ENCODE data around the gene DIS3L2. TPM values are rescaled to one million over a fixed set of nuclear protein-coding genes. Genes with fewer than 3 reads are reported as not detected.
A peak's percentile ranks its signal among the peaks of the same experiment; 100 is the strongest.
"Not testable (repeated sequence)": the region's sequence is repeated elsewhere in the genome, so short reads cannot be mapped to it uniquely, and the experiment has no call there.

The DIS3L2 gene
- polyA plus RNA-seq, 3 donors = 31.3 to 35.4 (median 33.2) TPM

DNA sequence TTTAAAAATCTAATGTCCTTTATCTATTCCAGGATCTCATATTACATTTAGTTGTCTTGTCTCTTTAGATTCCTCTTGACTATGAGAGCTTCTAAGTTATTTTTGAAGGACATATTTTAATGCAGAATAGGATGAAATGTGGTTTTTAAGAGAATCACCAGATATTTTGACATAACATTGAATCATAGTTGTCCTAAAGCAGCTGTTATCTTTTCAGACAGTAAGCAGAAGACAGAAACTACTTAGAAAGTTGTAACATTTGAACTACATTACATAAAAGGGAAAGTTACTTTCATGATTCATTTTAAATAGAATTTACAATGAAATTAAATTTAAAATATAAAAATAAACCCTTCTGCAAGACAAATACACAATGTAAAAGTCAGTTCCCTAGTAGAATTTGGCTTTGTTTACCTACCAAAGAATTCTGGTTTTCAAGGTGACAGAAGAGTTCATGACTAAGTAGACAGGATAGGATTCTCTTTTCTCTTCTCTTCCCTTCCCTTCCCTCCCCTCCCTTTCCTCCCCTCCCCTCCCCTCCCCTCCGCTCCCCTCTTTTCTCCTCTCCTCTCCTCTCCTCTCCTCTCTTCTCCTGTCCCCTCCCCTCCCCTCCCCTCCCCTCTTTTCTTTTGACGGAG, 186.0 kb downstream of the DIS3L2 start:
- DNase-seq (ENCODE audit: low read depth in 3 of 3, low spot score in 2 of 3) = no peak

GRCh38 chr2:232162187-232162586, 200.7 kb downstream of the DIS3L2 start:
- DNase-seq (ENCODE audit: low read depth in 3 of 3, low spot score in 2 of 3) = no peak

GRCh38 chr2:232170396-232170795, 208.9 kb downstream of the DIS3L2 start:
- DNase-seq (ENCODE audit: low read depth in 3 of 3, low spot score in 2 of 3) = no peak

- DNase-seq (ENCODE audit: low read depth in 3 of 3, low spot score in 2 of 3) = no peak
Measured at GRCh38 chr2:232174662-232175061, 213.1 kb downstream of the DIS3L2 start.

GRCh38 chr2:232176587-232176986, 215.1 kb downstream of the DIS3L2 start:
- DNase-seq (ENCODE audit: low read depth in 3 of 3, low spot score in 2 of 3) = not testable (repeated sequence)

GRCh38 chr2:232183279-232183678, 221.8 kb downstream of the DIS3L2 start:
- no peak for DNase-seq (ENCODE audit: low read depth in 3 of 3, low spot score in 2 of 3)

DNA sequence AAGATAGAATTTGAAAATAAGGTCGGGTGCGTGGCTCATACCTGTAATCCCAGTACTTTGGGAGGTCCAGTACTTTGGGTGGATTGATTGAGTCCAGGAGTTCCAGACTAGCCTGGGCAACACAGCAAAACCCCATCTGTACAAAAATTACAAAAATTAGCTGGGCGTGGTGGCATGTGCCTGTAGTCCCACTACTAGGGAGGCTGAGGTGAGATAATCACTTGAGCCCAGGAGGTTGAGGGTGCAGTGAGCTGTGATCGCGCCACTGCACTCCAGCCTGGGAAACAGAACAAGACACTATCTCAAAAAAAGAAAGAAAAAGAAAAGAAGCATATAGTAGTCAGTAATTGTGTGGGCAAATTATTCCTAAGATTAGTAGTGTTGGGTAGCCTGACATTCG, 222.8 kb downstream of the DIS3L2 start:
- no peak for DNase-seq (ENCODE audit: low read depth in 3 of 3, low spot score in 2 of 3)

DNA sequence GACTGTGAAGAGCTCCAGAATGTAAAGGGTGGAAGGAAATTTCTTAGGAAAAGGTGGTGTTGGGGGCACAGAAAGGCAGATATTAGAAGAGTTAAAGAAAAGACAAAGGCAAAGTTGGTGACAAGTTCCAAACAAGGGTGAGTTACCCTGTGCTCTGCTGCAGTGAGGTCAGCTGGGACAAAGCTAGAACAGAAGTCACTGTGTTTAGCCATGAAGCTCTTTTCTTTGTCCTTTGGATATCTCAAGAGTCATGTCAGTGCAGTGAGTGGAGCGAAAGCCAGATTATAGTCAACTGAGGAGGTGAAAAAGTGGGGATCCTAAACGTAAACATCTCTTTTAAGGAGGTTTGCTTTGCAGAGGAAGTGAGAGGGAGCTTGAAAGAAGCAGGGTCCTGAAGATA, 229.3 kb downstream of the DIS3L2 start:
- DNase-seq (ENCODE audit: low read depth in 3 of 3, low spot score in 2 of 3) = no peak

DNA sequence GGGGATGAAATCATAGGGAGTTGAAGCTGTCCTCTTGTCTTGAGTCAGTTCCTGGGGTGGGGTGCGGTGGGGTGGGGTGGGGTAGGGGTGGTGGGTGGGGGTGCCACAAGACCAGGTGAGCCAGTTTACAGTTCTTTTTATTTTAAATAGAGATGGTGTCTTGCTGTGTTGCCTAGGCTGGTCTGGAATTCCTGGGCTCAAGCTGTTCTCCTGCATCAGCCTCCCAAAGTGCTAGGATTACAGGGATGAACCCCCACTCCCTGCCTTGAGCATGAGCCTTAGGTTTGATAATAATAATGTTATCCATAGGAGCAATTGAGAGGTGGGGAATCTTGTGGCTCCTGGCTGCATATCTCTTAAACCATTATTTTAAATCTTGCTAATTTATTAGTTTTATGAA, 234.0 kb downstream of the DIS3L2 start:
- no peak for DNase-seq (ENCODE audit: low read depth in 3 of 3, low spot score in 2 of 3)

DNA sequence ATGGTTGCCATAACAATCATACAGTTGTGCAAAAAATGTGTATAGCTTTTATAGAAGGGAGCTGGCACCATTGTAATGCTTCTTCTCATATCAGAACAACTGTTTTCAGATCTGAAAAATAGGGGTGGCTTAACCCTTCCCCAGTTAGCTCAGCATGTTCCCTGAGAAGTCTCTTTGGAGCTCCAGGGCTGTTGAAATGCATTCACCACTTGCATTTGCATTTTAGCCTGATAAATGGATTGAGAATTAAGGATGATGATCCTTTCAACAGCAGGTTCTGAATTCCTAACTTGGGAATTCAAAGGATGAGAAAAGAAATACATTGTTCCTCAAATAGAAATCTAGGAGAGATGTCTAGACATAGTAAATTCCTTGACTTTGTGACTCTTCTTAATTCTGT, 235.3 kb downstream of the DIS3L2 start:
- DNase-seq (ENCODE audit: low read depth in 3 of 3, low spot score in 2 of 3) = no peak

GRCh38 chr2:232200195-232200594, 238.7 kb downstream of the DIS3L2 start:
- DNase-seq (ENCODE audit: low read depth in 3 of 3, low spot score in 2 of 3) = no peak

DNA sequence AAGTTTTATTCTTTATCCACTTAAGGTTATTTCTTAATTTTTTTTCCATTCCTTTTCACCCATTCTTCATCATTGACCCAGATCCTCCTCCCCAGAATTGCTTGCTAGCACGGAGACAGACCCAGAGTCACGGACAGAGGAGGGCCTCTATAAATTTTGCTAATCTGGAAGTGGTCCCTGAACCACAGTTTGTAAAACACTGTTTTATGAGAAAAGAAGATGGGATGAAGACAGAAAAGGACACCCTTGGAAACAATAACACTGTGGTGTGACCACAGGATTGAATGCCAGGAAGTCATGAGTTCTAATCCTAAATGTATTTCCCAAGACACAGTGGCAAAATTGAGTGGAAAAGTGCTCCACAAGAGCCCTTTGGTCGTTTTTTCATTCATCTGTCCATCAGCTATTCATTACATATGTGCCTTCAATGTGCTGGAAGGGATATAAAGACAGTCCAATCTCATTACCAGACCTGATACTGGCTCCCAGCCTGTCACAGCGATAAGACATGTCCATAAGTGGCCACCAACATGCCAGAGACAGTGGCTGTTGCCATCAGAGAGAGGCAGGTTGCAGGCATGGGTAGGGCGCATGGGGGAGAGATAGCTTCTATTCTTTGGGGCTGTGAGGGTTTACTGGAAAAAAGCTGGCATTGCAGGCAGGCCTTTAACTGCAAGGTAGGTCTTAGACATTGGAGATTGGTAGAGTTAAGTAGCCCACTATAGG, 241.8 kb downstream of the DIS3L2 start:
- no peak for DNase-seq (ENCODE audit: low read depth in 3 of 3, low spot score in 2 of 3)

DNA sequence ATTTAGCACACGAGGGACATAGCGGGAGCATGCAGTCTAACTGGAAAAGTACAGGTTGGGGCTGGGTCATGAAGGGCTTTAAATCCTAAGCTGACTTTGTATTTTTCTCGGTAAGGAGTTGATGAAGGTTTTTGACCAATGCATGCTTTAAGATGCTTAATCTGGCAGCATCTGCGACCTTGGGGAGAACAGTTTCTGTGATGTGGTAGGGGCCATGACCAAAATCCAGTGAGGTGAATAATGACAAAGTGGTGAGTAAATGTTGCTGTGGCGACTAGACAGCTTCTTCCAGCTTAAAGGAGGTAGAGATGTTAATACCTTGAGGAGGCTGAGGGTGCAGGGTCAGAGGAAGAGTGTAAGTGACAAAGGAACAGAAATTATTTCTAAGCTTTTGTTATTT, 242.4 kb downstream of the DIS3L2 start:
- no peak for DNase-seq (ENCODE audit: low read depth in 3 of 3, low spot score in 2 of 3)

DNA sequence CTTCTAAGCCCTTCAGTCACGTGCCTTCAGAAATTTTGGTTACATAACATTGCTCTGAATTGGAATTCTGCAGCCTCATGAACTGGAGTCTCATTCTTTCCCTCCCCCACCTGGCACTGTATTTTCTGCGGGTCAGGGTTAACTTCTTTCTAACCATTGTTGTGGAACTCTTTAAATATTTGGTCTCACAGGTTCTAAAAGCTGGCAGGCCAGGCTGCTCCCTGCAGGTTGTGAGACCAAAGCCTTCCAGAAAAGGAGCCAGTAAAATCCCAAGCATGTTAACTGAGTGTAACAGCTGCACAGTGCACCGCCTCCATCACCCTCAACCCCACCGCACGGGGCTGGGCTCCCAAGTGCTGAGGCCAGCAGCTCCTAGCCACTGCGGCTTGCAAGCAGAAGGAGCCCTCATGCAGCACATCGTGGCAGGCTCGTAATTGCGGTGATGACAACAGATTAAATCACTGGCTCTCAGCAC, 243.0 kb downstream of the DIS3L2 start:
- peak; percentile 3 to 24 (median 19) for DNase-seq (ENCODE audit: low read depth in 3 of 3, low spot score in 2 of 3)

GRCh38 chr2:232207174-232207573, 245.7 kb downstream of the DIS3L2 start:
- DNase-seq (ENCODE audit: low read depth in 3 of 3, low spot score in 2 of 3) = no peak

DNA sequence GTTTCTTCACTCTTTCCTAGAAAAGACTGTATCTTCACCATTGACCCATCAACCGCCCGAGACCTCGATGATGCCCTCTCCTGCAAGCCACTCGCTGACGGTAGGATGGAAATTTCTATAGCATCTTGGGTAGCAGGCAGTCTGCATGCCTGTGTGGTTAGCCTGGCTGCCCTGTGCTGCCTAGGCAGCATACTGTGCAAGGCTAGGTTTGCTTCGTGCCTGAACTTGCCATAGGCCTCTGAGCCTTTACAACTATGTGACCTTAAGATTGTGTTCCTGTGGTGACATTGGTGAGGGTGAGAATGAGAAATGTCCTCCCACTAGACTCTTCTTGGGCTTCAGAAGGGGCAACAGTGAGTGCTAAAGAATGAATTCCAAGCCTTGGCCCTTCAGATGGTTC, 248.8 kb downstream of the DIS3L2 start:
- DNase-seq (ENCODE audit: low read depth in 3 of 3, low spot score in 2 of 3) = no peak

DNA sequence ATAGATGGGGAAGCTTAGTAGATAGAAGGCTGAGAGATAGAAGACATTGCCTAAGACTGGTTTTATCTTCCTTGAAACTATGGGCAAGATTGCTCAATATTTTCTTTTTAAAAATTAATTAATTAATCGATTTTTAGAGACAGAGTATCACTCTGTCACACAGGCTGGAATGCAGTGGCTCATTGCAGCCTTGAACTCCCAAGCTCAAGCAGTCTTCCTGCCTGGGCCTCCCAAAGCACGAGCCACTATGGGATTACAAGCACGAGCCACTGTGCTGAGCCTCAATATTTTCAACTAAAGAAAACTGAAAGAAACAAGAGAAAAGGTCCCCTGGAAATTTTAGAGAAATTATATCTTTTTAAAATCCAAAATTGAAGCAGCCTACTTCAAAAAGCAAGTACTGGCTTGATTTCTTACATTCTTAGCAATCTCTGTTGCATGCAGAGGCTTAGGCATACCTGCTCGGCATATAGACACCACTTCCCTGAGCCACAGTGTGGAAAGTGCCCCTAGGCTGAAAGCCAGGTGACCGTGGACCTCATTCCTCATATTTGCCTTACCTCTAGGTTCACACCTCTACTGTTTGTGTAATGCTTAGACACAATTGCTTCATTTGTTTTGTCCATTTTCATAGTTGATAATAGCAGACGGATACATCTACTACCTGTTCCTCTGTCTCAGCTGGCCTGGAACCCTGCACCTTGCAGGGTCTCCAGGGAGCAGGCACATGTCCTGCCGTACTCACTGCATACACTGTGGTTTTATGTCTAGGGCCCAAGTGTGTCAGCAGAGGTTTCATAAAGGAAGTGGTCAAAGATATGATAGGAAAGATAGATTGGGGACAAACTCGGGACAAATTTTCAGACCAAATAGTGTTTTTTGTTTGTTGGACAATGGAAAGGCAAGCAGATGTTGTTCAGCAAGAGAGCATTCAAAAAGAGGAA, 250.5 kb downstream of the DIS3L2 start:
- no peak for DNase-seq (ENCODE audit: low read depth in 3 of 3, low spot score in 2 of 3)

- no peak for DNase-seq (ENCODE audit: low read depth in 3 of 3, low spot score in 2 of 3)
Measured at GRCh38 chr2:232213176-232213575, 251.7 kb downstream of the DIS3L2 start.

GRCh38 chr2:232214053-232214452, 252.5 kb downstream of the DIS3L2 start:
- no peak for DNase-seq (ENCODE audit: low read depth in 3 of 3, low spot score in 2 of 3)

- DNase-seq (ENCODE audit: low read depth in 3 of 3, low spot score in 2 of 3) = no peak
Measured at GRCh38 chr2:232216028-232216427, 254.5 kb downstream of the DIS3L2 start.

GRCh38 chr2:232218778-232219495, 257.4 kb downstream of the DIS3L2 start:
- no peak for DNase-seq (ENCODE audit: low read depth in 3 of 3, low spot score in 2 of 3)

Measured in right renal cortex interstitium (tissue), 3 donors.